Activated B cell treated with CpG ODN at 0.5 μM for 24 hours (primary cell): ENCODE data around the gene SYS1. TPM values are rescaled to one million over a fixed set of nuclear protein-coding genes. Genes with fewer than 3 reads are reported as not detected.

Source experiments
- ATAC-seq: fragments of 200-7000 bp; cut with Tn5 transposase; one replicate; pipeline ENCODE4 v1.10.0; 2021; ENCODE audit warnings: low read depth, mild to moderate bottlenecking, moderate library complexity
- CTCF ChIA-PET: fragments of 350-600 bp; sonication (Branson Sonifier 250); formaldehyde crosslinking; loops from one replicate; lab custom pipeline; 2021; ENCODE audit warnings: antibody characterized with exemption; lab: Charles Lee
- POLR2A ChIA-PET: fragments of 350-600 bp; sonication (Branson Sonifier 250); formaldehyde crosslinking; loops from one replicate; lab custom pipeline; 2021; ENCODE audit warnings: antibody characterized with exemption; lab: Charles Lee
- DNase-seq: peaks from one replicate; pipeline ENCODE4 v3.0.0; 2022
- H3K27ac Mint-ChIP-seq: one replicate; pipeline ENCODE4 v1.8.0; 2020; ENCODE audit warnings: mixed read lengths
- H3K27me3 Mint-ChIP-seq: one replicate; pipeline ENCODE4 v1.8.0; 2021; ENCODE audit warnings: mixed read lengths
- H3K36me3 Mint-ChIP-seq: one replicate; pipeline ENCODE4 v1.8.0; 2021; ENCODE audit warnings: low read depth, mixed read lengths
- H3K4me1 Mint-ChIP-seq: one replicate; pipeline ENCODE4 v1.8.0; 2021; ENCODE audit warnings: mixed read lengths
- H3K4me3 Mint-ChIP-seq: one replicate; pipeline ENCODE4 v1.8.0; 2020; ENCODE audit warnings: mild to moderate bottlenecking, mixed read lengths
- H3K9me3 Mint-ChIP-seq: one replicate; pipeline ENCODE4 v1.8.0; 2020; ENCODE audit warnings: mixed read lengths
- CTCF ChIP-seq: fragments of 200-600 bp; IDR thresholded peaks from one replicate; pipeline ENCODE4 v1.8.0; 2022; ENCODE audit warnings: antibody characterized with exemption, mild to moderate bottlenecking
- intact Hi-C: fragments of 100-400 bp; cut with micrococcal nuclease; formaldehyde crosslinking; loops from one replicate; pipeline ENCODE4 v1.15.1; 2024
- total RNA-seq: library from RNA; stranded (reverse); gene quantifications from 2 replicates; pipeline ENCODE4 v1.2.3, GENCODE V29; 2022

The SYS1 gene
- total RNA-seq, 1 donor from 2014 or later = 35.2 TPM

- DNase-seq (no peak), ATAC-seq (no peak)
- Mint-ChIP-seq H3K9me3 (no peaks in the 10 kb centered on the region), H3K4me3 (no peak overlapping the region), H3K4me1 (peaks cover 82% of the 10 kb centered on the region), H3K36me3 (peaks cover 54% of the 10 kb centered on the region), H3K27me3 (no peaks in the 10 kb centered on the region), H3K27ac (no peak overlapping the region)
- ChIA-PET CTCF (interaction anchor here (0.6 to 22.9 kb wide), 2 partner anchors 69 to 829 kb away, joined by 4 to 534 read pairs; no protein-coding TSS in a partner anchor), POLR2A (interaction anchor here (4.4 to 6.1 kb wide), 2 partner anchors 51 to 70 kb away, joined by 41 to 74 read pairs; partner anchors contain the start of gene PIGT)
- intact Hi-C loops = loop anchor here (5.0 to 10.0 kb wide), 3 partner anchors 399 to 989 kb away; partner anchors contain the start of gene STK4
- no peak for TF ChIP-seq CTCF
Observed at GRCh38 chr20:45366192-45366591, 3.2 kb downstream of the SYS1 start.

GRCh38 chr20:45366631-45367030 lies 3.7 kb downstream of the SYS1 start:
- H3K4me3 Mint-ChIP-seq = peak overlapping the region; percentile 41
- no peaks in the 10 kb centered on the region for H3K27me3 Mint-ChIP-seq
- DNase-seq = no peak
- peak overlapping the region; percentile 86 for H3K27ac Mint-ChIP-seq
- H3K9me3 Mint-ChIP-seq = no peaks in the 10 kb centered on the region
- no peak for TF ChIP-seq CTCF
- no peak for ATAC-seq
- intact Hi-C loops = loop anchor here (5.0 to 10.0 kb wide), 3 partner anchors 399 to 988 kb away; partner anchors contain the start of gene STK4
- ChIA-PET CTCF (interaction anchor here (0.6 to 22.9 kb wide), 3 partner anchors 68 to 829 kb away, joined by 4 to 534 read pairs (median 9); no protein-coding TSS in a partner anchor), POLR2A (interaction anchor here (3.0 to 6.1 kb wide), 3 partner anchors 50 to 70 kb away, joined by 29 to 74 read pairs (median 41); partner anchors contain the start of gene PIGT)
- peaks cover 56% of the 10 kb centered on the region for H3K36me3 Mint-ChIP-seq
- H3K4me1 Mint-ChIP-seq = peaks cover 86% of the 10 kb centered on the region

DNA sequence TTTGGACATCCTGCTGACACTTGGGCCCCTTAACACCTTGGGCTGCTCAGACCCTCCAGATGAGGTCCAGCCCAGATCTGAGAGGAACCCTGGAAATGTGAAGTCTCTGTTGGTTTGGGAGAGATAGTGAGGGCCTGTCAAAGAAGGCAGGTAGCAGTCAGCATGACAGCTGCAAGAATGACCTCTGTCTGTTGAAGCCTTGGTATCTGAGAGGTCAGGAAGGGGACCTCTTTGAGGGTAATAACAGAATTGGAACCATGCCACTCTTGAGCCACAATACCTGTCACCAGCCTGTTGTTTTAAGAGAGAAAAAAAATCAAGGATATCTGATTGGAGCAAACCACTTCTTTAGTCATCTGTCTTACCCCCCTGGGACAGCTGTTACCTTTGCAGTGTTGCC lies 4.2 kb downstream of the SYS1 start:
- intact Hi-C loops = loop anchor here (5.0 to 10.0 kb wide), 3 partner anchors 400 to 988 kb away; partner anchors contain the start of gene STK4
- H3K4me3 Mint-ChIP-seq = peak overlapping the region; percentile 41
- H3K4me1 Mint-ChIP-seq = peaks cover 90% of the 10 kb centered on the region
- ChIA-PET CTCF (interaction anchor here (0.6 to 22.9 kb wide), 3 partner anchors 68 to 828 kb away, joined by 4 to 534 read pairs (median 9); no protein-coding TSS in a partner anchor), POLR2A (interaction anchor here (1.6 to 6.1 kb wide), 4 partner anchors 39 to 70 kb away, joined by 6 to 41 read pairs (median 21); partner anchors contain the start of gene PIGT)
- TF ChIP-seq CTCF = no peak
- no peaks in the 10 kb centered on the region for H3K27me3 Mint-ChIP-seq
- H3K9me3 Mint-ChIP-seq = no peaks in the 10 kb centered on the region
- DNase-seq = no peak
- peaks cover 56% of the 10 kb centered on the region for H3K36me3 Mint-ChIP-seq
- peak overlapping the region; percentile 86 for H3K27ac Mint-ChIP-seq
- no peak for ATAC-seq

GRCh38 chr20:45368221-45368980 lies 5.4 kb downstream of the SYS1 start:
- peaks cover 91% of the 10 kb centered on the region for H3K4me1 Mint-ChIP-seq
- peak; percentile 52 for DNase-seq

More at GRCh38 chr20:45368221-45368980, 5.4 kb downstream of the SYS1 start:
- CTCF ChIA-PET = interaction anchor here (0.8 to 22.9 kb wide), 7 partner anchors 36 to 403 kb away, joined by 4 to 534 read pairs (median 5); partner anchors contain the start of gene PIGT
- H3K27ac Mint-ChIP-seq = peak overlapping the region; percentile 86
- no peaks in the 10 kb centered on the region for H3K27me3 Mint-ChIP-seq
- no peak for TF ChIP-seq CTCF
- H3K4me3 Mint-ChIP-seq = peak overlapping the region; percentile 77
- H3K36me3 Mint-ChIP-seq = peaks cover 50% of the 10 kb centered on the region
- POLR2A ChIA-PET = interaction anchor here (0.5 to 3.0 kb wide), 10 partner anchors 38 to 716 kb away, joined by 3 to 29 read pairs (median 6); partner anchors contain the start of gene PIGT
- peak; percentile 82 for ATAC-seq
- intact Hi-C loops = loop anchor here (1.0 to 10.0 kb wide), 6 partner anchors 38 to 986 kb away; partner anchors contain the start of genes PIGT and STK4
- H3K9me3 Mint-ChIP-seq = no peaks in the 10 kb centered on the region
